CD4-positive, alpha-beta memory T cell (primary cell): Measurements from ENCODE around the gene NEGR1. TPM values are rescaled to one million over a fixed set of nuclear protein-coding genes. Genes with fewer than 3 reads are reported as not detected.

Source experiments
- CTCF ChIA-PET: fragments of 350-600 bp; sonication (Branson Sonifier 250); formaldehyde crosslinking; loops from one replicate; lab custom pipeline; 2021; ENCODE audit warnings: inconsistent platforms; ENCODE audit not compliant: partially characterized antibody; lab: Charles Lee
- POLR2A ChIA-PET: fragments of 350-600 bp; sonication (Branson Sonifier 250); formaldehyde crosslinking; loops from one replicate; lab custom pipeline; 2021; ENCODE audit not compliant: partially characterized antibody; lab: Charles Lee
- DNase-seq, 5 donors: peaks; one replicate each; pipeline versions ENCODE4 v3.0.0 to v3.0.0-alpha.2; 2020 to 2022; ENCODE audit warnings: mixed read lengths in 1 of 5
- H3K27ac ChIP-seq: one replicate; pipeline ENCODE4 v1.7.0; 2013; ENCODE audit warnings: low read depth, low read length
- H3K27me3 ChIP-seq: 2 replicates; pipeline ENCODE4 v1.7.0; 2013; ENCODE audit warnings: mild to moderate bottlenecking, low read length, moderate library complexity; ENCODE audit not compliant: insufficient read depth
- H3K36me3 ChIP-seq: 2 replicates; pipeline ENCODE4 v1.7.0; 2013; ENCODE audit warnings: mild to moderate bottlenecking, low read length, moderate library complexity; ENCODE audit not compliant: insufficient read depth
- H3K4me1 ChIP-seq: 2 replicates; pipeline ENCODE4 v1.7.0; 2013; ENCODE audit warnings: mild to moderate bottlenecking, low read length, moderate library complexity; ENCODE audit not compliant: insufficient read depth
- H3K4me3 ChIP-seq, 2 donors: one replicate each; pipeline ENCODE4 v1.7.0; 2013; ENCODE audit warnings: low read length in 2 of 2, mild to moderate bottlenecking in 1 of 2
- H3K9me3 ChIP-seq, 2 donors: one replicate each; pipeline ENCODE4 v1.7.0; 2013; ENCODE audit warnings: low read length in 2 of 2, control low read depth in 1 of 2; ENCODE audit not compliant: control insufficient read depth in 1 of 2
- H3K27ac Mint-ChIP-seq, 7 donors: one replicate each; pipeline ENCODE4 v1.8.0; 2020 to 2021; ENCODE audit warnings: mixed read lengths in 7 of 7, mild to moderate bottlenecking in 6 of 7, inconsistent platforms in 3 of 7, moderate library complexity in 3 of 7
- H3K27me3 Mint-ChIP-seq, 2 donors: one replicate each; pipeline ENCODE4 v1.8.0; 2020 to 2021; ENCODE audit warnings: mixed read lengths in 2 of 2
- H3K36me3 Mint-ChIP-seq, 2 donors: one replicate each; pipeline ENCODE4 v1.8.0; 2020 to 2021; ENCODE audit warnings: mixed read lengths in 2 of 2, inconsistent platforms in 1 of 2, mild to moderate bottlenecking in 1 of 2
- H3K4me1 Mint-ChIP-seq, 4 donors: one replicate each; pipeline ENCODE4 v1.8.0; 2020 to 2021; ENCODE audit warnings: mixed read lengths in 4 of 4, mild to moderate bottlenecking in 1 of 4
- H3K4me3 Mint-ChIP-seq, 8 donors: one replicate each; pipeline ENCODE4 v1.8.0; 2020 to 2021; ENCODE audit warnings: mixed read lengths in 8 of 8, mild to moderate bottlenecking in 7 of 8, moderate library complexity in 6 of 8, inconsistent platforms in 3 of 8
- H3K9me3 Mint-ChIP-seq, 8 donors: one replicate each; pipeline ENCODE4 v1.8.0; 2020 to 2021; ENCODE audit warnings: mixed read lengths in 8 of 8, mild to moderate bottlenecking in 5 of 8, inconsistent platforms in 3 of 8, moderate library complexity in 1 of 8
- intact Hi-C: fragments of 100-400 bp; cut with micrococcal nuclease; formaldehyde crosslinking; loops from one replicate; pipeline ENCODE4 v1.15.1; 2023
- polyA plus RNA-seq, 2 donors: library from polyadenylated mRNA; unstranded; fragments of 300-500 nt; fragmentation: Illumina TruSeq; gene quantifications; one replicate each; pipeline ENCODE4 v1.2.3, GENCODE V29; 2021
- total RNA-seq, 2 experiments: library from RNA; stranded (reverse); gene quantifications; one replicate each; pipeline ENCODE4 v1.2.3, GENCODE V29; 2021

The NEGR1 gene
- total and polyA plus RNA-seq, 4 experiments from 2014 or later, result not detected

DNA sequence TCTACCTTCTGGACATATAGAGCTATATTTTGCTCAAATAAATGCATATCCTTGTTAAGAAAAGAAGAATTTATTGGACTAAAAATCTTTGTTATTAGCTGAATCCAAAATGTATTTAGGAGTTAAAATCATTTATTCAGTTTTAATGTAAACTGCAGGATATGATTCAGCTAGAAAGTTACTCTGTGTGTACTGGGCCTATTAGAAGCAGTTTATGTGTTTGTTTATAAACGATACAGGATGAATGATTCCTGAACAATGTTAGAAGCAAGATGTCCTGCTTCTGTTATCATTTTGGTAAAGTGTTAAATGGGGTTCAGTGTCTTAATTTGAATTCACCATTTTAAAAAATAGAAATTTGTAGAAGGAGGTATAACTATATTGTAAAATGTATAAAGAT, 652.3 kb downstream of the NEGR1 start:
- intact Hi-C loops, result no loop called here
- Histone ChIP-seq H3K27ac (no peak overlapping the region), H3K9me3 (no peaks in the 10 kb centered on the region), H3K4me1 (no peaks in the 10 kb centered on the region), H3K36me3 (no peaks in the 10 kb centered on the region), H3K27me3 (no peaks in the 10 kb centered on the region), H3K4me3 (no peak overlapping the region)
- Mint-ChIP-seq H3K9me3 (peaks cover 0 to 16% (median 5%) of the 10 kb centered on the region in 8 donors), H3K27ac (no peak overlapping the region), H3K4me1 (no peaks in the 10 kb centered on the region), H3K27me3 (no peaks in the 10 kb centered on the region), H3K4me3 (no peak overlapping the region), H3K36me3 (no peaks in the 10 kb centered on the region)
- ChIA-PET POLR2A (no interaction called here), CTCF (interaction anchor here (0.6 to 0.8 kb wide), 2 partner anchors 14 to 37 kb away, joined by 3 read pairs; no protein-coding TSS in a partner anchor)
- DNase-seq, result no peak

DNA sequence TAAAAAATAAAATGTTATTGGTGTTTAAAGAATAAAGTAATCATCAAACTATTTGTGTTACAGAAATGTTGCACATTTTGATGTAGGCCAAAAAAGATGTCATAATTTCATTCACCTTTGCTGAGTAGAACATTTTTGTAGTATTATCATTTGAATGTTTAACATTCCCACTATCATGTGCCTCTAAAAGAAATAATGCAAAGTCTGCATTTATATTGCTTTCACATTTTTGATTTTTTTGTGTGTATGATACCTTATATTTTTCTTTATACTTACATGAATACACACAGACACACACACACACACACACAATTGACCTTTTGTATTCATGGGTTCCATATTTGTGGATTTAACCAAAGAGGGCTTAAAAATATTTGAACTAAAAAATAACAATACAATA, 657.3 kb downstream of the NEGR1 start:
- no peaks in the 10 kb centered on the region for H3K4me1 ChIP-seq
- H3K36me3 ChIP-seq, result no peaks in the 10 kb centered on the region
- intact Hi-C loops, result no loop called here
- ChIA-PET POLR2A (no interaction called here), CTCF (no interaction called here)
- no peak overlapping the region for H3K27ac ChIP-seq
- H3K27me3 Mint-ChIP-seq, result no peaks in the 10 kb centered on the region
- H3K27ac Mint-ChIP-seq, result no peak overlapping the region
- peaks cover 0 to 11% (median 6%) of the 10 kb centered on the region in 8 donors for H3K9me3 Mint-ChIP-seq
- no peak overlapping the region for H3K4me3 ChIP-seq
- no peaks in the 10 kb centered on the region for H3K4me1 Mint-ChIP-seq
- no peaks in the 10 kb centered on the region for H3K27me3 ChIP-seq
- H3K9me3 ChIP-seq, result no peaks in the 10 kb centered on the region
- H3K36me3 Mint-ChIP-seq, result no peaks in the 10 kb centered on the region
- no peak for DNase-seq
- H3K4me3 Mint-ChIP-seq, result no peak overlapping the region

DNA sequence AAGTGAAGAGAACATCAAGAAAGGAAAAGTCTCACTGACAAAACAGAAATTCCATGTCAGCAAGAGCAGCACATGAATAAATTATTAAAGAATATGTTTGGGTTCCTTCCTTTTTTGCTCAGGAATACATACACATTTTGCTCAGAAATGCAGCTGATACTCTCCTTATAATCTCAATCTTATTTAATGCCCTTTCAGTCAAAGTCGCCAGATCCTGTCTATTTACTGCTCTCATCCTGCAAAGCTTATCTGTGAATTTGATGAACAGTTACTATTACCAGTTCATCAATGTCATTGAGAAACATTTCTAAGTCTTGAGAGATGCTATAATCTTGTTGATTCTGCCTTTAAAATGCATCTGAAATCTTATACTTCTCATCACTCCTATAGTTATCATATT, 658.5 kb downstream of the NEGR1 start:
- CTCF ChIA-PET, result no interaction called here
- H3K27ac Mint-ChIP-seq, result no peak overlapping the region
- Histone ChIP-seq H3K4me3 (no peak overlapping the region), H3K4me1 (no peaks in the 10 kb centered on the region), H3K27me3 (no peaks in the 10 kb centered on the region), H3K36me3 (no peaks in the 10 kb centered on the region), H3K27ac (no peak overlapping the region), H3K9me3 (no peaks in the 10 kb centered on the region)
- H3K4me3 Mint-ChIP-seq, result no peak overlapping the region
- POLR2A ChIA-PET, result no interaction called here
- no peaks in the 10 kb centered on the region for H3K4me1 Mint-ChIP-seq
- intact Hi-C loops, result no loop called here
- no peak for DNase-seq
- H3K36me3 Mint-ChIP-seq, result no peaks in the 10 kb centered on the region
- no peaks in the 10 kb centered on the region for H3K27me3 Mint-ChIP-seq
- H3K9me3 Mint-ChIP-seq, result peaks cover 0 to 11% (median 6%) of the 10 kb centered on the region in 8 donors

DNA sequence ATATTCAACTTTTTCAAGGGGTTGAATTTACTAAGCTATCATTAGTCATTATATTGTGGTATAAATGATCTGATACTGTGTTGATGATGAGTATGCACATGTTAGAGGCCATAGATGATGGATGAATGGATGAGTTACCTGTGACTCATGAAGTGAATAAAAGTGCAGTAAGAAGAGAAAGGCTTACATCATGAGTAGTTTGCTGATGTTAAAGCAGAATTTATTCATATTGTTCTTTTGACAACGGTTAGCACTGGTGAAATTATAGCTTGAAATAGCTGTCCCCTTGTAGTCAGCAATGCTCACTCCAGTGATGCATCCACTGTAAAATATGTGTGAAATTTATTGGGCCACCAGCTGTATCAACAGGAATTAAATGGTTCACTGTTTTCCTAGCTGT, 660.6 kb downstream of the NEGR1 start:
- intact Hi-C loops, result no loop called here
- POLR2A ChIA-PET, result no interaction called here
- Histone ChIP-seq H3K27me3 (no peaks in the 10 kb centered on the region), H3K4me3 (no peak overlapping the region), H3K27ac (no peak overlapping the region), H3K9me3 (no peaks in the 10 kb centered on the region), H3K36me3 (no peaks in the 10 kb centered on the region), H3K4me1 (no peaks in the 10 kb centered on the region)
- Mint-ChIP-seq H3K4me1 (no peaks in the 10 kb centered on the region), H3K27ac (no peak overlapping the region), H3K4me3 (no peak overlapping the region), H3K36me3 (no peaks in the 10 kb centered on the region), H3K27me3 (no peaks in the 10 kb centered on the region), H3K9me3 (peaks cover 0 to 12% (median 5%) of the 10 kb centered on the region in 8 donors)
- DNase-seq, result no peak
- CTCF ChIA-PET, result no interaction called here

DNA sequence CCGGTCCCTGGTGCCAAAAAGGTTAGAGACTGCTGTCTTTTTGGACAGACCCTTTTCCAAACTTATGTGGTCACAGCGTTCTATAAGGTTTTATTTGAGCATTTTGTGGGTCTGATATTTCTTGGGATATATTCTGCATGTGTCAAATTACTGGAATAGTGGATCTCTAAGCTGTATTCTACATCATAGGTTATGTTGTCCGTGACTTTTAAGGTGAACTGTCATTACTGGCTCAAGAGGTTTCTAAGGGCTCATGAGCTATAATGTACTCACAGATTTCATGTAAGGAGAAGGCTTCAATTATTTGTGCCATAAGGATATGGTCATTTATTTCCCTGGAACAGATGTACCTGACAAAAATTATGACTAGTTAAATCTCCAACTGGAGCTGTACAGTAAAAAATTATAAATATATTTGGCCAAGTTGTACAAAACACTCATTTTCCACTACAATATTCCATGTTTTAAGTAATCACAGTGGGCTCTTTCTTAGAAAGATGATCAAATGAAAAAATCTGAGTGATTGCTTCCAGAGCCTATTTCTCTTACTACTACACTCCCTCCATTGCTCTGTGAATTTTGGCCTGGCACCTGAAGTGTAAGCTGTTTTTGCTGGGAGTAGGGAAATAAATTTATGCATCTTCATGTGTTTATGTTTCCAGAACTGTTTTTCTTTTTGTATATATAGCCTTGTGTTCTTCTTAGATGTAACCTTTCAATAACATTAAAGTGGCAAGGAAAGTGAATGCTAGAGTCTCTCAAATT, 663.4 kb downstream of the NEGR1 start:
- Mint-ChIP-seq H3K27ac (no peak overlapping the region), H3K27me3 (no peaks in the 10 kb centered on the region), H3K4me3 (no peak overlapping the region), H3K36me3 (no peaks in the 10 kb centered on the region), H3K9me3 (peaks cover 0 to 13% (median 4%) of the 10 kb centered on the region in 8 donors), H3K4me1 (no peaks in the 10 kb centered on the region)
- no peaks in the 10 kb centered on the region for H3K36me3 ChIP-seq
- no peak for DNase-seq
- no peak overlapping the region for H3K27ac ChIP-seq
- ChIA-PET CTCF (no interaction called here), POLR2A (no interaction called here)
- no peak overlapping the region for H3K4me3 ChIP-seq
- intact Hi-C loops, result no loop called here
- H3K9me3 ChIP-seq, result peaks cover 0 to 5% of the 10 kb centered on the region in 2 donors
- H3K27me3 ChIP-seq, result no peaks in the 10 kb centered on the region
- H3K4me1 ChIP-seq, result no peaks in the 10 kb centered on the region

DNA sequence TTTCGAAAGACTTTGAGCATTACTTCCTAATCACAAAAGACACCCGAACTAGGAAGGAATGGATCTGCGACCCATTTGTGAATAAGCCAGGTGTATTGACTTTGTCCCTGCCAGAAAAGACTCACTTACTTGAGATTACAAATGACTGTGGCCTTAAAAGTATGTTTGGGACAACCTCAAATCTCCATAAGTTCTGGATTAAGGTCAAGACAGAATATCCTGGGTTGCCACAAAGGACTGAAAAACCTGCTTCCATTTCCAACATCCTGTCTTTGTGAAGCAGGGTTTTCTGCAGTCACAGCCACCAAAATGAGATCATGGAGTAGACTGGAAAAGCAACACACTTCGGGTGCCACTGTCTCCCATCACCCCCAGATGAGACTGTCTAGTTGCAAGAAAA, 664.1 kb downstream of the NEGR1 start:
- no peak for DNase-seq
- no peaks in the 10 kb centered on the region for H3K36me3 ChIP-seq
- H3K9me3 Mint-ChIP-seq, result peaks cover 0 to 12% (median 6%) of the 10 kb centered on the region in 8 donors
- H3K4me3 ChIP-seq, result no peak overlapping the region
- POLR2A ChIA-PET, result no interaction called here
- no peaks in the 10 kb centered on the region for H3K36me3 Mint-ChIP-seq
- intact Hi-C loops, result no loop called here
- no peaks in the 10 kb centered on the region for H3K4me1 ChIP-seq
- H3K27me3 ChIP-seq, result no peaks in the 10 kb centered on the region
- H3K27ac ChIP-seq, result no peak overlapping the region
- H3K9me3 ChIP-seq, result peaks cover 0 to 5% of the 10 kb centered on the region in 2 donors
- no peaks in the 10 kb centered on the region for H3K27me3 Mint-ChIP-seq
- no peak overlapping the region for H3K4me3 Mint-ChIP-seq
- H3K4me1 Mint-ChIP-seq, result no peaks in the 10 kb centered on the region
- CTCF ChIA-PET, result no interaction called here
- H3K27ac Mint-ChIP-seq, result no peak overlapping the region

DNA sequence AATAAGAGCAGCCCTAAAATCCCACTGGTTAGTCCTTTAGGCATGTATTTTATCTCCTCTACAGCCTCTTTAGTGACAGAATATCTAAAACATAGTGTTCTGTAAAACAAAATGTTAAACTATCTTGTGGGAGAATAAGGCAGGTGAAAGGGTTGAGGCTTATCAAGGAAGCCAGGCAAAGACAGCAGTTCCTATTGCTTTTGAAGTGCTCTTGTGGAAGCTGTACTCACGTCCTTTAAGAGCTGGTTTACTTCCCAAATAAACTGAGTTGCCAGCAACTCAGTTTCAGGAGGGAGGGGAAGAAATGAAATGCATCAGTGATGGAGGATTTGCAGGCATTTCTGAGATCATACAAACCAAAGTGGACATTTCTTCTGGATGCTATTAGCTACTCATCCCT, 671.9 kb downstream of the NEGR1 start:
- Histone ChIP-seq H3K4me1 (no peaks in the 10 kb centered on the region), H3K27me3 (no peaks in the 10 kb centered on the region), H3K9me3 (no peaks in the 10 kb centered on the region), H3K36me3 (no peaks in the 10 kb centered on the region), H3K27ac (no peak overlapping the region), H3K4me3 (no peak overlapping the region)
- POLR2A ChIA-PET, result no interaction called here
- Mint-ChIP-seq H3K27me3 (no peaks in the 10 kb centered on the region), H3K36me3 (no peaks in the 10 kb centered on the region), H3K9me3 (peaks cover 0 to 22% (median 16%) of the 10 kb centered on the region in 8 donors), H3K4me3 (no peak overlapping the region), H3K4me1 (no peaks in the 10 kb centered on the region), H3K27ac (no peak overlapping the region)
- CTCF ChIA-PET, result no interaction called here
- no peak for DNase-seq
- intact Hi-C loops, result no loop called here
